SH-SY5Y (cell line): ENCODE data around the gene BAD.

Source experiments
- GATA2 ChIP-seq: IDR thresholded peaks from 2 replicates; pipeline ENCODE4 v1.6.1; 2011; ENCODE audit warnings: mild to moderate bottlenecking, low read depth, low read length
- GATA3 ChIP-seq: IDR thresholded peaks from 2 replicates; pipeline ENCODE4 v1.6.1; 2011; ENCODE audit warnings: low read depth, mild to moderate bottlenecking, low read length, moderate library complexity

DNA sequence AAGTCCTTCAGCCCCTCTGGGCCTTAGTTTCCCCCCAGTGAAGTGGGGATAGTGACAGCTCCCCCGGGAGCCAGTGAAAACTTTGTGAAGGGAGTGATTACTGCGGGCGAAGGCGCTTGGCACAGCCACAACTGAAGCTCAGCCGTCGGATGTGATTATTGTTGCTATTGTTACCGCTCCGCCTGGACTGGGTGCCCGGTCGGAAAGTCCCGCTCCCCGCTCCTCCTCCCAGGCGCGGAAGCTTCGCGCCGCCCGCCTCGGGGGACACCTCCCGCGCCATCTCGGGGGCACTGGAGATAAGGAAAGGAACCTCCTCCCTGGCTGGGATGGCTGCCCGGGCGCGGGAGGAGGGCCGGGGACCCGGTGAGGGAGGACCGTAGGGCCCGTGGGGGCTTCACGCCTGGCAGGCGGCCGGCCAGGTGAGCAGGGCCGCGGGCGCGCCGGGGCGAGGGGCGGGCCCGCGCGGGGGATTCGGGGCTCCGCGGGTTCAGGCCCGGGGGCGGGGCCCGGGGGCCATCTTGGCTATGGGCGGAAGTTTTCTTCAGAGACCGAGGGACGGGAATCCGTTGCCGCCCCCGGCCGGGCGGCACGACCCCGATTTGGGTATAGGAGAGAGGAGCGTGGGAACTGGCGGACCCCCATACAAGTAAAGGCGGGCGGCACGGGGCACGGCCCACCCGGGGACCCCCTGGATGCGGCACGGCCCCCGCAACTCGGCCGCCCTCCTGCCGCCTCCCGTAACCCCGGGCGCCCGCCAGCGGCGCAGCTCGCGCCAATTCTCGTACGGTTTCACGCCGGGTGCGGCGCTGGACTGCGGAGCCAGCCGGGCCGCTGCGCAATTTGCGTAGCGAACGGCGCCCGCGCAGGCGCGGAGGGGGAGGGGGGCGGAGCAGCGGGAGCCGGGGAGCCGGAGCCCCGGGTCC lies 758 bp upstream of the BAD start, which contains the start of gene GPR137:
- TF ChIP-seq GATA2 (peak; percentile 63), GATA3 (no peak)
